NCI-H187 treated with DMSO at 0.1 percent for 48 hours (cell line): Measurements from ENCODE around the gene IGSF9B.
"Not testable (repeated sequence)": the region's sequence is repeated elsewhere in the genome, so short reads cannot be mapped to it uniquely, and the experiment has no call there.

Source experiments
- DNase-seq: peaks from one replicate; lab custom pipeline; 2025; lab: John Stamatoyannopoulos, UW

IGSF9B gene

GRCh38 chr11:133956650-133957633 is at the start of gene IGSF9B:
IGSF9B (minus strand) TSS chr11:133956968; CDS start chr11:133956754, 214 bp downstream.
- peak; percentile 19 for DNase-seq

DNA sequence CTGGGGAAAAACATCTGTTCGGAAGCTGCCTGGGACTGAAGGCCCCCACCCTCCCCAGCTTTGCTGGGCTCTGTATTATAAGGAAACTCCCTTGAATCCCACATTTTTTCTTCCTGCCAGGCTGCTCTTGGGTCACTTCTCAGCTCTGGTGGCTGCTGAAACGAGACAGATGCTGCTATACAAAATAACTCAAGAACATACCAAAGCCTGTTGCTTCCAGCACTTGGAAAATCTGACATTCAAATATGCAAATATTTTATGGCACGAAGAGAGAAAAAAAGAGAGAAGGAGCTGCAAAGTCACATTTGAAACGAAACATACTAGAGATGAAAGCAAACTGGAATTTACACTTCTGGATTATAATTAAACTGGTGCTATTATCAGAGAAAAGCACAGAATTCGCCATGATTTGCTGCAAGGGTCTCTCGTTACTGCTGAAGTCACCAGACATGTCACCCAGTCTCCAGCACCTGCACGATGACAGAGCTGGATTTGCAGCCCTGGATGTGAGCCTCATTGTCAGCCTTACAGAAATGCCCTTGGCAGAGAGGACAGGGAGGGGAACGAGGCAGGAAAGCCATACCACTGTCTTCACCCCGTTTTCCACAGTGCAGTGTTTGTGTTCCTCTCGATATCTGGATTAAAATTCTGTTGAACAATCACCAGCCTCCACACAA is 47.9 kb upstream of the IGSF9B start:
- DNase-seq: no peak

GRCh38 chr11:134003792-134004495 is 47.2 kb upstream of the IGSF9B start:
- no peak for DNase-seq

- DNase-seq: not testable (repeated sequence)
Observed at GRCh38 chr11:134002819-134003218, 46.1 kb upstream of the IGSF9B start.

DNA sequence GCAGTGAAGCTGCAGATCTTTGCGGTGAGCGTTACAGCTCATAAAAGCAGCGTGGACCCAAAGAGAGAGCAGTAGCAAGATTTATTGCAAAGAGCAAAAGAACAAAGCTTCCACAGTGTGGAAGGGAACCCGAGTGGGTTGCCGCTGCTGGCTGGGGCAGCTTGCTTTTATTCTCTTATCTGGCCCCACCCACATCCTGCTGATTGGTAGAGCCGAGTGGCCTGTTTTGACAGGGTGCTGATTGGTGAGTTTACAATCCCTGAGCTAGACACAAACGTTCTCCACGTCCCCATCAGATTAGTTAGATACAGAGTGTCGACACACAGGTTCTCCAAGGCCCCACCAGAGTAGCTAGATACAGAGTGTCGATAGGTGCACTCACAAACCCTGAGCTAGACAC is 45.6 kb upstream of the IGSF9B start:
- DNase-seq: not testable (repeated sequence)

DNA sequence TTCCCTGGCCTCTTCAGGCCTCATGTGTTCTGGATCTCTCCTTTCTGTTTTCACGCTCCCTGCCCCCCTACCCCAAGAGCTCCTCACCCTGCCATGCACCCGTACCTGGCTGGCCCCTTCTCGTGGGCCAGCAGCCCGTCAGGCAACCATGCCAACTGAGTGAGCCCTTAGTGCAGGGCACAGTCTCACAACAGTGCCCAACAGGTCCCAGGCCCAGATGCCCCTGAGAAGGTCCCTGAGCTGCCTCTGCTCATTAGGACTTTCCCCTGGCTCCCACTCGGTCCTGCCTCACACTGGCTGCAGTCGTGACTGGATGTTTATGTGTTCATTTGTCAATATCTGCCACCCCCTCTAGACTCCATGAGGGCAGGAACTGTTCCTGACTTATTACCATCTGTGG is 44.8 kb upstream of the IGSF9B start:
- no peak for DNase-seq

DNA sequence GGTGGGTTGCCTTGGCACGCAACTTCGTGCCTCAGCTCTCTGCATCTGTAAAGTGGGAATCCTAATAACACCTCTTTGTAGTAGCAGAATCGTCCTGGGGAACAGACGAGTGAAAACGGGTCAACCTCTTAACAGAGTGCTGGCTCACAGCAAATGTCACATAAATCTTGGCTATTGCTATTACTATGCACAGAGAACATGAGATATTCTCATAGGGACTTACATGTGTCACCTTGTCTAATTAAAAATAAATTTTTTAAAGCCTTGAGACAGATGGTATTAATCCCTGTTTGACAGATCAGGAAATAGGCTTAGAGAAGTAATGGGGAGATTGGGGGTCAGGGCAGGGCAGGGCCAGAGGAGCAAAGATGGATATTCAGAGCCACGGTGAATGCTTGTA is 44.3 kb upstream of the IGSF9B start:
- DNase-seq: no peak

- no peak for DNase-seq
Observed at GRCh38 chr11:133999355-133999754, 42.6 kb upstream of the IGSF9B start.

DNA sequence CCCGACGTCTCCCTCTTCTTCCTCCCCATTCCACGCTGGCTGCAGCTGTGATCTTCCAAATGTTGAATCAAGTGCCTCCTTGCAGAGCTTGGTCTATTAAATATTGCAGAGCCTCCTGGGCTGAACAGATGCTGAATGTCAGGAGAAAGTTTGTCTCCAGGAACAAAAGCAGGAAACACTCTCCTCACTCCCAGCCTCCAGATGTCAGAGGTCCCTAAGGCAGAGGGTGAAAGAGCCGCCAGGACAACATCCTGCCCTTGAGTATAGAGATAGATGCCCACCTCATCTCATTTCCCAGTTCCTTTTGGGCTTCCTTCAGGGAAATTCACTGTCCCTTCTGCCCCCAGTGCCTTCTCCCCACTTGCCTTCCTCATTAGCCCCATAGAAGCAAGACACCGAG is 40.8 kb upstream of the IGSF9B start:
- DNase-seq: no peak

GRCh38 chr11:133996671-133997070 is 39.9 kb upstream of the IGSF9B start:
- no peak for DNase-seq

DNA sequence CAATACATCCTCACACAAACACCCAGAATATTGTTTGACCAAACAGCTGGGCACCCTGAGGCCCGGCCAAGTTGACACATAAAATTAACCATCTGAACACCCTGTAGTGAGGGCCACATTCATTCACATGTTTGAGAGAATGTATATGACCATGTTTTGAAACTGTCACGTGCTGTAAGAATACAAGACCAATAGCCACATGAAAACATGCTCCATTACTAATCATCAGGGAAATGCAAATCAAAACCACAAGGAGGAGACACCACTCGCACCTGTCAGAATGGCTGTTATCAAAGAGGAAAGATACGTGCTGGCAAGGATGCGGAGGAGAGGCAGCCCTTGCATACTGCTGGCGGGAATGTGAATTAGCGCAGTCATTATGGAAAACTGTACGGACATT is 38.3 kb upstream of the IGSF9B start:
- DNase-seq: no peak

DNA sequence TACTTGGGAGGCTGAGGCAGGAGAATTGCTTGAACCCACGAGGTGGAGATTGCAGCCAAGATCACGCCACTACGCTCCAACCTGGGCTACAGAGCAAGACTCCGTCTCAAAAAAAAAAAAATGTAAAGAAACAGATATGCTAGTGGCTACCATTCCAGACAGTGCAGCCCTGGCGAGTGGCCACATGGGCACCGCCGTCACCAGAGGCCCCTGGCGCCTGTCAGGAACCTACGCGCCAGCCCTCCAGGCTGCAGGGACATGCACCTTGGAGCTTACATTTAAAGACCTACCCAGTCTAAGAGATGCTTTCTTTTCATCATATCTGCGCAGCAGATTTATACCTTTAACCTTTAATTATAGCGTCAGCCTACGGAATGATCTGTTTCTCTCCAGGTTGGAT is 37.2 kb upstream of the IGSF9B start:
- DNase-seq: no peak

GRCh38 chr11:133993107-133993506 is 36.3 kb upstream of the IGSF9B start:
- no peak for DNase-seq

GRCh38 chr11:133992121-133992520 is 35.4 kb upstream of the IGSF9B start:
- DNase-seq: no peak

GRCh38 chr11:133991101-133991500 is 34.3 kb upstream of the IGSF9B start:
- DNase-seq: no peak

DNA sequence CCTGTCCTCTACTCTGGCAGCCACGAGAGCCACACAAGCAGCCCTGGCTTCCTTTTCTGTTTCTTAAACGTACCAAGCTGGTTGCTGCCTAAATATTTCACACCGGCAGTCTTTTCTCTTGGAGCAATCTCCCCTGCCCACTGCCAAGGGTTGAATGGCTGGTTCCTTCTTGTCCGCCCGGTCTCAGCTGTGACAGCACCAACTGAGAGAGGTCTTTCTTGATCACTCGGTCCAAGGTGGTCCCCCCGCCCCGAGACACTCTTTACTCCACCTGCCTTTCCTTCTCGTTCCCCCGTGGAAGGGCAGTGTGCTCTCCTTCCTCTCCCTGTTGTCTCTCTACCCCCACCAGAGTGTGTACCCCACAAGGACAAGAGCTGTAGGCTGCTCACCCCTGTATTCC is 33.7 kb upstream of the IGSF9B start:
- DNase-seq: no peak

DNA sequence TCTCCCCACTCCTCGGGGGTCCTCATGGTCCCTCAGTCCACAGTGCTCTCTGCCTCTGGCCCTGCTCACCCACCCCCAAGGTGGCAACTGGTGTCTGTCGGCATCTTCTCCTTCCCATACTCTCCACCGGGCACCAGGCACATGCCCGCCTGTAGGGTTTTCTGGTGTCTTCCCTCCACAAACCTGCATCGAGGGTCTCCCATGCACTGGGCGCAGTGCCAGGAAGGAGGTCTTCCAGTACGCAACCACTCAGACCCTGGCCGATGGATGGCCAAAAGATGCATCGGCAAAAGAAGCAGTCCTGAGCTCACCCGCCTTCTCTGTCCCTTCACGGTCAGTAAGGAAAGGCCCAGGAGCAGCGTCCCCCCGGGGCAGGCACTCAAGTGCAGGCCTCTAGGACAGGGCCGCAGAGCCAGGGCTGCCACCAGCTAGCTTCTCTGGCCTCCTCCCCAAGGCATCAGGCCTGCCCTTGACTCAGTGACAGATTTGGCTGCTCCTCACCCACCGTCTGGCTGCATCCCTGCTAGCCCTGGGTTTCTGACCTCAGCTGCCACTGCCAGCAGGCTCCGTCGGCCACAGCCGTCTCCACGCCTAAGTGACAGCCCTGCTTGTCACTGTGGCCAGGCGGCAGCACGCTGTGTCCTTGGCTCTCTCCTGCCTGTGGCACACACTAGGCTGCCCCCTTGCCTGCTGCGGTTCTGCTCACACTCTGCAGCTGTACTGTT is 32.1 kb upstream of the IGSF9B start:
- no peak for DNase-seq

DNA sequence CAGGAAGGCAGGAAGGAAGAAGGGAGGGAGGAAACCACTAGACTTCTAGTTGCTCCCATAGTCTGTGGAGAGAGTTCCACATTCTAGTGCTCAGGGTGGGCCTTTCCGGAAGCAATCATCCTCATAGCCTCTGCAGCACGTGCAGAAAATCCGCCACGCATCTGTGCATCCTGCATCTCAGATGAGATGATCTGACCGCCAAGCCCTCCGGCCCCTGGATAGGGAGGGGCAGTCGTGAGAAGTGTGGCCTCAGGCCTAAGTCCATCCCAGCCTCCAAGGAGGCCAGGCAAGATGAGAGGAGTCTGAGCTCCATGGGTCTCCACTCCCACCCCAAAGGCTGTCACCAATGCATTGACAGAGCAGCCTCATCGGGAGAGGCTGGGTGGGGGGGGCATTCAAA is 30.4 kb upstream of the IGSF9B start:
- no peak for DNase-seq

DNA sequence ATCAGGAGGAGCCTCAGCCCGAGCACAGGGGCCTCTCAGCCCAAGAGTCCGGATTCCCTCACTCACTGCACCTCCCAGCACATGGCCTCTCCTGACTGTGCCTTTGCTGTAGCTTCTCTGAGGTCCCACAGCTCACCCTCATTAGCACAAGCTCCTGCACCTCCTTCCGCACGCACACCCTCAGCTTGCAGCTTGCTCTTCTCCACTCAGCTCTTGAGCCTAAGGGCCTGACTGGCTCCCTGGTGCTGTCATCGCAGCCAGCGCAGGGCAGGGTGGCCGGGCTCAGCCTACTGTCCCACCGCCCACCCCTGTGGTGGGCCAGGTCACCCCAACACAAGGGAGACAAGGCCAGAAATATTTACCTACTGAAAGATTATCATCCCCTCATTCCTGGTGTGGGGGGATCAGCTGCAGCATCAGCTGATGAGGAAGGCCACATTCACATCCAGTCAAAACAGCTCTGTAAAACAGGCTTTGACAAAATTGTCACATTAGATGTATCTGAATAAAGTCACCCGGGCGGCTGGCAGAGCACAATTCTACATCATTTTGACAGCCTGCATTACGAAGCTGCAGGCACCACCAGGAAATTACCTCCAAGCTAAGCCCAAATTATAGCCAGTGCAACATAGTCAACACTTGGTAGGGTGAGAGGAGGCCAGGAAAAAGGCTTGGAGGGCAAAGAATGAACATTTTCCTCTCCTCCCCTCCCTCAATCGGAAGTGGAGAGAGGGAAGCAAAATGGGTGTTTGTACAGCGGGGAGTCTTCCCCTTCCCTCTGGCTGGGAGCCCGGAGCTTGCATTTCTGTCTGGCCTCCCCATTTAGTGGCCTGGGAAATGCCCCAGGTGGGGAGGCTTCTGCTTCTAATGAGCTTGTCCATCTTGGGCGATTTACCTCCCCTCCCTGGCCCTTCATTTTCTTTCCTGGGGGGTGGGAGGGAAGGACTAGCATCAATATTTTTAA is 29.5 kb upstream of the IGSF9B start:
- no peak for DNase-seq

- DNase-seq: no peak
Observed at GRCh38 chr11:133984828-133985227, 28.1 kb upstream of the IGSF9B start.
